Parathyroid adenoma (tissue), 2 donors: ENCODE measurements around the gene IFITM10.

Source experiments
- H2AFZ ChIP-seq: fragments of 300-600 bp; sonication (generic); one replicate; pipeline ENCODE4 v1.7.0; 2017; ENCODE audit warnings: antibody characterized with exemption, mild to moderate bottlenecking
- H3K27ac ChIP-seq: fragments of 300-600 bp; sonication (generic); one replicate; pipeline ENCODE4 v1.7.0; 2017
- H3K27me3 ChIP-seq: fragments of 300-600 bp; sonication (generic); one replicate; pipeline ENCODE4 v1.7.0; 2017; ENCODE audit warnings: low read length; ENCODE audit not compliant: control insufficient read depth, insufficient read depth
- H3K36me3 ChIP-seq: fragments of 300-600 bp; sonication (generic); one replicate; pipeline ENCODE4 v1.7.0; 2017; ENCODE audit warnings: low read length; ENCODE audit not compliant: control insufficient read depth, insufficient read depth
- H3K4me1 ChIP-seq: fragments of 300-600 bp; sonication (generic); one replicate; pipeline ENCODE4 v1.7.0; 2017; ENCODE audit warnings: control low read depth
- H3K4me2 ChIP-seq: fragments of 300-600 bp; sonication (generic); one replicate; pipeline ENCODE4 v1.7.0; 2017; ENCODE audit warnings: low read length
- H3K4me3 ChIP-seq: fragments of 300-600 bp; sonication (generic); one replicate; pipeline ENCODE4 v1.7.0; 2017; ENCODE audit warnings: low read depth, low read length
- H3K79me2 ChIP-seq: fragments of 300-600 bp; sonication (generic); one replicate; pipeline ENCODE4 v1.7.0; 2017; ENCODE audit warnings: control low read depth
- H3K9ac ChIP-seq: fragments of 300-600 bp; sonication (generic); one replicate; pipeline ENCODE4 v1.7.0; 2017; ENCODE audit warnings: mild to moderate bottlenecking
- H3K9me3 ChIP-seq: fragments of 300-600 bp; sonication (generic); one replicate; pipeline ENCODE4 v1.7.0; 2017; ENCODE audit warnings: low read length; ENCODE audit not compliant: control insufficient read depth
- TF ChIP-seq, protein P1 (sequence below): fragments of 300-600 bp; sonication (generic); IDR thresholded peaks from one replicate; pipeline ENCODE4 v1.7.0; 2017; ENCODE audit warnings: antibody characterized with exemption, mild to moderate bottlenecking
- donor health status: primary hyperparathyroidism.

The IFITM10 gene

GRCh38 chr11:1754376-1755150, 4.2 kb upstream of the IFITM10 start:
- Histone ChIP-seq H3K27me3 (no peaks in the 10 kb centered on the region), H2AFZ (no peak overlapping the region), H3K9ac (no peak overlapping the region), H3K4me1 (no peaks in the 10 kb centered on the region), H3K4me2 (no peak overlapping the region), H3K27ac (no peak overlapping the region), H3K4me3 (no peak overlapping the region), H3K79me2 (no peaks in the 10 kb centered on the region), H3K36me3 (no peaks in the 10 kb centered on the region), H3K9me3 (no peaks in the 10 kb centered on the region)
- TF ChIP-seq, protein P1, sequence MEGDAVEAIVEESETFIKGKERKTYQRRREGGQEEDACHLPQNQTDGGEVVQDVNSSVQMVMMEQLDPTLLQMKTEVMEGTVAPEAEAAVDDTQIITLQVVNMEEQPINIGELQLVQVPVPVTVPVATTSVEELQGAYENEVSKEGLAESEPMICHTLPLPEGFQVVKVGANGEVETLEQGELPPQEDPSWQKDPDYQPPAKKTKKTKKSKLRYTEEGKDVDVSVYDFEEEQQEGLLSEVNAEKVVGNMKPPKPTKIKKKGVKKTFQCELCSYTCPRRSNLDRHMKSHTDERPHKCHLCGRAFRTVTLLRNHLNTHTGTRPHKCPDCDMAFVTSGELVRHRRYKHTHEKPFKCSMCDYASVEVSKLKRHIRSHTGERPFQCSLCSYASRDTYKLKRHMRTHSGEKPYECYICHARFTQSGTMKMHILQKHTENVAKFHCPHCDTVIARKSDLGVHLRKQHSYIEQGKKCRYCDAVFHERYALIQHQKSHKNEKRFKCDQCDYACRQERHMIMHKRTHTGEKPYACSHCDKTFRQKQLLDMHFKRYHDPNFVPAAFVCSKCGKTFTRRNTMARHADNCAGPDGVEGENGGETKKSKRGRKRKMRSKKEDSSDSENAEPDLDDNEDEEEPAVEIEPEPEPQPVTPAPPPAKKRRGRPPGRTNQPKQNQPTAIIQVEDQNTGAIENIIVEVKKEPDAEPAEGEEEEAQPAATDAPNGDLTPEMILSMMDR = no peak

- TF ChIP-seq, protein P1 = no peak
- Histone ChIP-seq H3K9me3 (no peaks in the 10 kb centered on the region), H3K4me1 (no peaks in the 10 kb centered on the region), H3K27me3 (no peaks in the 10 kb centered on the region), H3K27ac (no peak overlapping the region), H3K4me3 (no peak overlapping the region), H3K79me2 (no peaks in the 10 kb centered on the region), H3K4me2 (no peak overlapping the region), H3K36me3 (no peaks in the 10 kb centered on the region), H3K9ac (no peak overlapping the region), H2AFZ (no peak overlapping the region)
Observed at GRCh38 chr11:1753929-1754305, 3.5 kb upstream of the IFITM10 start.

DNA sequence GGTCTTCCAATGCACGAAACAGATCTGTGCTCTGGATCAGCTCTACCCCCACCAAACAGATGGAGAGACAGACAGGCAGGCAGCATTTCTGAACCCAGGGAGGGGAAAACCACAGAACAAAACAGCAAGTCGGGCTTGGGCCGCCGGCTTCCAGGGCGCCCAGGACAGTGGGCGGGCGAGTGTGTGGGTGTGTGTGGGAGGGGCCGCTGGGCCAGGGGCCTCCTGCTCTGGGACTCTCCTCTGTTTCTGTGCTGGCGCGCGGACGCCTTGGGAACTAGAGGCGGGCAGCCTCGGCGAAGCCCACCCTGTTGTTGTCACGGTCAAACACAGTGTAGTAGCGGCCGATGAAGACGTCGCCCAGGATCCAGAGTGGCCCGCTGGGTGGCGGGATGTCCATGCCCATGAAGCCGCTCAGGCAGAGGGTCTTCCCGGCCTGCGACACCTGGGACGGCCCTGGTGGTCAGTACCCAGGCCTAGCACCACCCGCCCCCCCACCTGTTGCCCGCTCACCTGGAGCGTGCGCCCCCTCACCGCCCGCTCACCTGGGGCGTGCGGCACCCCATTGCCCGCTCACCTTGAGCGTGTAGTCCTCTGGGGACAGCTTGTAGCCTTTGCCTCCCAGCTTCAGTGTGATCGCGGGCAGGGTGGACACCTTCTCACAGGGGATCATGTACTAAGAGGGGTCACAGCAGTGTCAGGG, 3.0 kb upstream of the IFITM10 start:
- H3K4me3 ChIP-seq = no peak overlapping the region
- no peak overlapping the region for H3K27ac ChIP-seq
- no peaks in the 10 kb centered on the region for H3K4me1 ChIP-seq
- no peaks in the 10 kb centered on the region for H3K36me3 ChIP-seq
- no peaks in the 10 kb centered on the region for H3K9me3 ChIP-seq
- H3K4me2 ChIP-seq = no peak overlapping the region
- no peak overlapping the region for H2AFZ ChIP-seq
- no peaks in the 10 kb centered on the region for H3K79me2 ChIP-seq
- TF ChIP-seq, protein P1 = no peak
- H3K27me3 ChIP-seq = no peaks in the 10 kb centered on the region
- H3K9ac ChIP-seq = no peak overlapping the region

DNA sequence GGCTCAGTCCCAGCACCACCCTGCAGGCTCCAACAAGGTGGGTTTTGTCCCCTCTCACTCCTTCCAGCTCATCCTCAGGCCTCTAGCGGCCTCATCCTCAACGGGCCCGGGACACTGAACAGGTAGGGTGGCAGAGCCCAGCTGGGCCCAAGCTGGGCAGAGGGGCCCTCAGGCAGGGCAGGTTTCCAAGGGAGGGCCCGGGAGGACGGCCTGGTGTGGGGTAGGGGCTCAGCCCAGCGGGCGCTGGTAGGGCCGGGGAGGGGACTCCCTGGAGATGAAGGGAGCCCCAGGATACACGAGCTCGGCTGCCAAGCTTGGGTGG, 2.5 kb upstream of the IFITM10 start:
- no peak overlapping the region for H2AFZ ChIP-seq
- no peak overlapping the region for H3K4me3 ChIP-seq
- H3K36me3 ChIP-seq = no peaks in the 10 kb centered on the region
- TF ChIP-seq, protein P1 = no peak
- H3K27ac ChIP-seq = no peak overlapping the region
- no peaks in the 10 kb centered on the region for H3K4me1 ChIP-seq
- no peak overlapping the region for H3K9ac ChIP-seq
- H3K4me2 ChIP-seq = no peak overlapping the region
- no peaks in the 10 kb centered on the region for H3K27me3 ChIP-seq
- H3K9me3 ChIP-seq = no peaks in the 10 kb centered on the region
- H3K79me2 ChIP-seq = no peaks in the 10 kb centered on the region
